GM12864 (cell line): ENCODE results near the gene ARHGEF11.

Experiments used
- DNase-seq: peaks from one replicate; pipeline ENCODE4 v3.0.0-alpha.2; 2011; ENCODE audit warnings: low read depth
- H3K4me3 ChIP-seq: 2 replicates; pipeline ENCODE4 v1.5.1; 2011; ENCODE audit warnings: mild to moderate bottlenecking, low read depth, low read length, control low read depth
- CTCF ChIP-seq: IDR thresholded peaks from 2 replicates; pipeline ENCODE4 v1.5.1; 2011; ENCODE audit warnings: low read depth, mild to moderate bottlenecking, moderate library complexity, low read length, control low read depth, inconsistent platforms; ENCODE audit errors: missing control alignments

Gene ARHGEF11

GRCh38 chr1:156904187-156904959 lies 141.2 kb downstream of the ARHGEF11 start:
- no peak for TF ChIP-seq CTCF
- no peak overlapping the region for H3K4me3 ChIP-seq
- DNase-seq = no peak

GRCh38 chr1:156903328-156904091 lies 142.0 kb downstream of the ARHGEF11 start:
- no peak for DNase-seq
- TF ChIP-seq CTCF = no peak
- H3K4me3 ChIP-seq = no peak overlapping the region

GRCh38 chr1:156901966-156902915 lies 143.3 kb downstream of the ARHGEF11 start:
- TF ChIP-seq CTCF = no peak
- DNase-seq = no peak
- no peak overlapping the region for H3K4me3 ChIP-seq

GRCh38 chr1:156901590-156901900 lies 144.0 kb downstream of the ARHGEF11 start:
- H3K4me3 ChIP-seq = no peak overlapping the region
- no peak for TF ChIP-seq CTCF
- DNase-seq = no peak

GRCh38 chr1:156900896-156901589 lies 144.5 kb downstream of the ARHGEF11 start:
- H3K4me3 ChIP-seq = no peak overlapping the region
- no peak for DNase-seq
- no peak for TF ChIP-seq CTCF

GRCh38 chr1:156899956-156900718 lies 145.4 kb downstream of the ARHGEF11 start:
- H3K4me3 ChIP-seq = no peak overlapping the region
- no peak for DNase-seq
- TF ChIP-seq CTCF = no peak
